Activated T-cell treated with anti-CD3 and anti-CD28 coated beads, Interleukin-2, amount 50 U/mL, for 1 hour (primary cell): ENCODE measurements around the gene CACHD1.
"Not testable (repeated sequence)": the region's sequence is repeated elsewhere in the genome, so short reads cannot be mapped to it uniquely, and the experiment has no call there.

Source experiments
- DNase-seq: peaks from one replicate; pipeline ENCODE4 v3.0.0-alpha.2; 2020

Gene CACHD1

GRCh38 chr1:64599242-64599641 lies 129.3 kb downstream of the CACHD1 start:
- DNase-seq: no peak

- DNase-seq: no peak
These were observed 131.3 kb downstream of the CACHD1 start for GRCh38 chr1:64601207-64601606.

GRCh38 chr1:64608005-64608650 lies 138.2 kb downstream of the CACHD1 start:
- no peak for DNase-seq

GRCh38 chr1:64608651-64609048 lies 138.7 kb downstream of the CACHD1 start:
- no peak for DNase-seq

GRCh38 chr1:64610950-64611349 lies 141.0 kb downstream of the CACHD1 start:
- not testable (repeated sequence) for DNase-seq

- no peak for DNase-seq
These were observed 146.1 kb downstream of the CACHD1 start for GRCh38 chr1:64616039-64616438.

- no peak for DNase-seq
These were observed 153.8 kb downstream of the CACHD1 start for GRCh38 chr1:64623750-64624191.

- DNase-seq: no peak
These were observed 154.3 kb downstream of the CACHD1 start for GRCh38 chr1:64624218-64624713.

- no peak for DNase-seq
These were observed 154.9 kb downstream of the CACHD1 start for GRCh38 chr1:64624808-64625207.

- DNase-seq: no peak
These were observed 160.7 kb downstream of the CACHD1 start for GRCh38 chr1:64630611-64631010.

GRCh38 chr1:64631346-64632034 lies 161.6 kb downstream of the CACHD1 start:
- DNase-seq: no peak

- no peak for DNase-seq
These were observed 163.0 kb downstream of the CACHD1 start for GRCh38 chr1:64632936-64633335.

- no peak for DNase-seq
These were observed 175.8 kb downstream of the CACHD1 start for GRCh38 chr1:64645735-64646134.

GRCh38 chr1:64650411-64650810 lies 180.5 kb downstream of the CACHD1 start:
- DNase-seq: no peak

- no peak for DNase-seq
These were observed 181.9 kb downstream of the CACHD1 start for GRCh38 chr1:64651841-64652240.

- no peak for DNase-seq
These were observed 183.5 kb downstream of the CACHD1 start for GRCh38 chr1:64653466-64653865.

GRCh38 chr1:64654519-64655341 lies 184.8 kb downstream of the CACHD1 start:
- DNase-seq: no peak

- no peak for DNase-seq
These were observed 185.9 kb downstream of the CACHD1 start for GRCh38 chr1:64655861-64656260.

GRCh38 chr1:64659478-64660138 lies 189.7 kb downstream of the CACHD1 start:
- DNase-seq: no peak

- no peak for DNase-seq
These were observed 193.7 kb downstream of the CACHD1 start for GRCh38 chr1:64663668-64664067.

- DNase-seq: no peak
These were observed 194.4 kb downstream of the CACHD1 start for GRCh38 chr1:64664299-64664698.

- DNase-seq: no peak
These were observed 199.3 kb downstream of the CACHD1 start for GRCh38 chr1:64669098-64669675.
